HG03095 (cell line): Measurements from ENCODE around the gene CTXND1.

ENCODE experiments used
- ATAC-seq: cut with Tn5 transposase; IDR thresholded peaks from one replicate; pipeline ENCODE4 v1.9.1; 2021; ENCODE audit warnings: moderate library complexity; ENCODE audit not compliant: unreplicated experiment

CTXND1 gene

DNA sequence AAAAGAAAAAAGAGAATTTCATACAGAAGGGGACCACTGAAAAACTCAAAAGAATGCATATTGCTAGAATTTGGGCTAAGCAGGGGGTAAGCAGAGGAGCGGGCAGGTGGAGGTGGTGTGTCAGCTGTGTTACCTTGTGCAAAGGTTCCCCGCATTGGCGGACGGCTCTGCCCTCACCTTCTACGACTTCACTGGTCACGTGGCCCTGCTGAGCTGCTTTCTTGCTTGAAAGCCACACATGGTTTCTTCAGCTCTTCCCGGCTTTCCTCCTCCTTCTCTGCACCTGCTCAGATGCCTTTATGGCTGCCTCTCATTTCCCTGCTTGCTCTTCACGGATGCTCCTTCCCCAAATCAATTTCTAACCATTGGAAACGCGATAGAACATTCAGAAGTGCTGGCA is 68.7 kb downstream of the CTXND1 start:
- no peak for ATAC-seq

DNA sequence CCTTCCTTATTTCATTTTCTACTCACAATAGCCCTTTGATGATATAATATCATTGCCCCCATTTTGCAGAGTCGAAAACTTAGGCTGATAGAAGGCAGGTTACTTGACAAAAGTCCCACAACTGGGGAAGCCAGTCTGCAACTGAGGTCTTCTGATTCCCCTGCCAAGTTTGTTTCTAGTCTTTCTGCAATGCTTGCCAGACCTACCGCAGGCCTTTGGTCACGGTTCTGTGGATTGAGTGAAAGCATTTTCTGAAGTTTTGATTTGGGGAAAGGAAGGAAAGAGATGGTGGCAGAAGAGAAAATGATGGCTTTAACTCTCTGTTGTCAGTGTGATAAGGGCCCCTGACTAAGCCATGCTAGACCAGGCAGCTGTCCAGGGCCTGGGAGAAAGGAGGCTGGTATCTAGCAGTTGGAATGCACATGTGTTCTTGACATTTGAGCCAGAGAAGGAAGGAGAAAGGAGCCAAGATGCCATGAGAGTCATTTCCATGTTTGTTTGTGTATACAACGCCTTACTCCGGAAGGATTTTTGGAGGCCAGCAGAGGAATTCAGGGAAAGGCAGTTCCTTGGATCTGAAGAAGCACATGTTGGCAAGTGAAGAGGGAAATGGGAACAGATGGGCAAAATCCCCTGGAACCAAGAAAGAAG is 69.3 kb downstream of the CTXND1 start:
- ATAC-seq: no peak

DNA sequence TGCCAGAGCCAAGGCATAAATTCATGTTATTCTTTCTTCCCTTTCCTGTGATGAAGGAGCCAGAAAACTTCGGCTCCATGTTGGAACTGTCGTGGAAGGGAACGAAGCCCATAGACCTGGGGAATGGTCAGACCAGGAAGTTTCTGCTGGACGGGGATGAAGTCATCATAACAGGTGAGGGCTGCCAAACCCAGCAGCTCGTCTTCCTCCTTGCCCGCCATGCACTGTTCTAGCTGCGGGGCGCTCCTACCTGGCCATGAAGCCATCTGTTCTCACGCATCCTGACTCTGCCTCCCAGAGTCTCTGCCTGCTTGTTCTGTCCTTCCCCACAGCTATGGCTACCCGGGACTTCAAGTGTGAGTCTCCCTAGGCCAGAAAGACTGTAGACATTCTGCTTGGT is 71.0 kb downstream of the CTXND1 start:
- no peak for ATAC-seq

DNA sequence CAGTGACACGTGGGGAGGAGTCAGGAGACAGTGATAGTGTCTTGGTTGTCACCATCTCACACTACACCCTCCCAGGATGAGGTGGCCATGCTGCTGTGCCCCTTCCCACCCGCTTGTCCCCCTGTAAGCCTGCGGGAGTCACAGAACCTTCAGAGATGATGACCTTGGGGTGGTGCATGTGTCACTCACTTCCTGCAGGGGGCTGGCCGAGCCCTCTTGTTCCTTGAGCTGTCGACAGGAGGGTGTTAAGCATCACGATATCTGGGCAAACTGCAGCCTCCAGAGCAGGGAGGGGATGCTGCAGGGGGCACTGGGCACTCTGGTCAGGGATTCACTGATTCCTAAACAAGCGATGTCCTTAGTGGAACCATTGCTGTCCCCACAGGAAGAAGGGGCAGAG is 71.5 kb downstream of the CTXND1 start:
- ATAC-seq: no peak

DNA sequence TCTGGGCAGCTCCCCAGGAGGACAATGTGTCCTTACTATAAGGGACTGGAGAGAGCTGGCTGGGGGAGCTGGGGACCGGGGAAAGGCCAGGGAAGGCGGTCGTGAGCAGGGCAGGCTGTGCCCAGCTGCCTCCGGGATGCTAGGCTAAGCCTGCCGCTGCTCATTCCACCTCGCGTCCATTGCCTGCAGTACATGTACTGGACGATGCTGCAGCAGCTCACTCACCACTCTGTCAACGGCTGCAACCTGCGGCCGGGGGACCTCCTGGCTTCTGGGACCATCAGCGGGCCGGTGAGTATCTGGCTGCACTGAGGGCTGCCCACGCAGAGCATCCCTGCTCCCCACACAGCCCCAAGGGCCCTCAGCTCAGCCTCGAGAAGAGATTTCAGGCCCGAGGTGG is 72.1 kb downstream of the CTXND1 start:
- ATAC-seq: no peak

DNA sequence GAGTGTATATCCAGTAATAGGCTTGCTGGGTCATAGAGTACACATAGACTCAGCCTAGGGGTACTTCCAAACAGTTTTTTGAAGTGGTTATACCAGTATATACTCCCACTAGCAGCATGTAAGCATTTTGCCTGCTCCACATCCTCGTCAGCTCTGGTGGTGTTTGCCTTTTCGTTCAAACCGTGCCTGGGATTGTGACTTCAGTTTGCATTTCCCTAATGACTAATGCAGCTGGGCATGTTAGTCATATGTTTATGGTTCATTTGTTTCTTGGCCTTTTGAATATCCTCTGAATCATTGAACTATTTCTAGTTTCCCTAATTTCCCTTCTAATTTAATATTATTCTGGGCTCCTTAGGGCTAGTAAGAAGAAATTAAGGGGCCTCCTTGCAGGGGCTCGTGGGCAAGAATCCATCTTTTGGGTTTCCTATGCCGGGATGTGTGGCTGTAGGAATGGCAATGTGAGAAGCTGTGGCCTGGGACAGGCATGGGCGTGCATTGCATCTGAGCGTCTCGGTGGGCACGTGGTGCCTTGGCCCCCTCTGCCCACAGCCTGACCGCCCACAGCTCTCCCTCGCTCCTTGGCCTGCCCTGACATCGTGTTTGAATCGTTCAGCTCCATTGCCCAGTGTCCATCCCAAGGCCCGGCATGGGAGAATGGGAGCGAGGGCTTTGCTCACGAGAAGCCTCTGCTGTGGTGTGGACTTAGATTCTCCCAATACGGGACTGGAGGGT is 72.8 kb downstream of the CTXND1 start:
- ATAC-seq: no peak

DNA sequence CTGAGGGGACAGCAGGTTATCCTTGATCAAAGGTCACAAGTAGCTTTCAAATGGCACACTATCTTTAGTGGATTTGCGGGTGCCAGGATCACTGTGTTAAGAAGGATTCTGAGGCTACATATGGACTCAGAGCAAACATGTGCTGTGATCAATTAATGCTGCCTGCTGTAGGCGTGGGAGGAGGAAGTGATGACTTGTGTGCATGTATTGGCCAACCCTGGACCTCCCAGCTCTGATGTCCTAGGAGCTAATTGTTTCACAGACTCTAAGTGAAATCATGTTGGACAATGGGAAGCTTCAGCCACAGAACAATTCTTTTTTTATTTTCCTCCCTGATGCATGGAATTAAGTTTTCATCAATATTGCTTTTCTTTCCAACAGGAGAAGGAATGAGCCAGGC is 74.9 kb downstream of the CTXND1 start:
- no peak for ATAC-seq

DNA sequence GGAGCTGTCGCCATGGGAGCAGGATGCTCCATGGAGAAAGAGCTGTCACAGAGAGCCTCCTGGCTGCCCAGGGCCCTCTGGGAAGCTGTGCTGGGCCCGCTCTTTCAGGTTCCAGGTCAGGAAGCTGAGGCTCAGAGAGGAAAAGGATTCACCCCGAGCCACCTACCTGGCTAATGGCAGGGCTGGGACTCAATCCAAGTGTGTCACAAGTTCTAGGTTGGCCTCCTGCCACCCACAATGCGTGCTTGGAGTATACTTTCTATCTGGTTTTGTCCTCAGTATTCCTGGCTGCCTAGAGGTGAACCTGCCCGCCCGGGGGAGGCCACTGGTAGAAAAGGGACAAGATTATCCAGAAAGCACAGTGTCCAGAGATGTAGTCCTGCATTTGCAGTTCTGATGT is 75.6 kb downstream of the CTXND1 start:
- ATAC-seq: no peak

DNA sequence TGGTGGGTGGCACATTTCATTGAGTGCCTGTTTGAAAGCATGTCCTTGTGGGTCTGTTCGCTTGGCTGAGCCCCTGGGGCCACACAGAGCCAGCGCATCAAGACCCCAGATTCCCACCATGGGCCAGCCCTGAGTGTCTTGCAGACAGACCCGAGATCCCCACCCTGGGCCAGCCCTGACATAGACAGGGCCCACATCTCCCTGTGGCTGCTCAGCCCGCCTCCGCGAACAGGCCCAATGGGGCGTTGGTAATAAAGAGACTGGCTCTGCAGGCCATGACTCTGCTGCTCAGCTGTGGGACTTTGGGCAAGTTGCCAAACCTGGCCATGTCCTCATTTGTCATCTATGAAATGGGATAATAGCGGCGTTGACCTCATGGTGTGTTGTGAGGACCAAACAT is 76.6 kb downstream of the CTXND1 start:
- no peak for ATAC-seq

DNA sequence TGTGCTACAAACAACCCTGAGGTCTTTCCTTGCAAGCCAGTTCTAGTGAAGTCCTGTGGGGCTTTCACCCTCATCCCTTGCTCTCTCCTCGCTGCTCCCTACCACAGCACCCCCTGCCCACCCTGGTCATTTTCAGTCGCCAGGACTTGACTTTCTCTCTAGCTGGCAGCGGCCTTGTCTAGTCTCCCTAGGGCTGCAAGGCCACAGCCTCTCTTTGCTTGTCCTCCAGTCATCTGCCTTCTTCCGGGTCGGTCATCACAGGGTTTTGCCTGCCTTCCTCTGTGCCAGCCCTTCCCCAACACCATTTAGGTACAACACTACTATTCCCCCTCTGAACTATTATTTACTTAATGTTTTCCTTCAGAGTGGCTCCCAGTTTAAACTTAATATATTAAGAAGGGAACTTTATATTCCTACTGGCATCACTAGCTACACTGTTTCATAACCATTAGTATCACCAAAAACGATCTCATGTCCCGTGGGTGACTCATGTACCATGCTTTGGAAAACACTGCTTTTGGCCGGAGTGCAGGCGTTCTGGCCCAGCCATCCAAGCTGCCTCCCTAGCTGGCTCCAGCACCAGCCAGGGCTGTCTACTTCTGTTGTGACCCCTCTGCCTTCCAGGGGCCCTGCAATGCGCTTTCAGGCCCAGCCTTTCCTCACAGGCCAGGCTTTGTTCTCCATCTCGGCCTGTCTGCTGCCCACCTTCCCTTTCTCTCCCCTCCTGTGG is 77.8 kb downstream of the CTXND1 start:
- ATAC-seq: no peak

DNA sequence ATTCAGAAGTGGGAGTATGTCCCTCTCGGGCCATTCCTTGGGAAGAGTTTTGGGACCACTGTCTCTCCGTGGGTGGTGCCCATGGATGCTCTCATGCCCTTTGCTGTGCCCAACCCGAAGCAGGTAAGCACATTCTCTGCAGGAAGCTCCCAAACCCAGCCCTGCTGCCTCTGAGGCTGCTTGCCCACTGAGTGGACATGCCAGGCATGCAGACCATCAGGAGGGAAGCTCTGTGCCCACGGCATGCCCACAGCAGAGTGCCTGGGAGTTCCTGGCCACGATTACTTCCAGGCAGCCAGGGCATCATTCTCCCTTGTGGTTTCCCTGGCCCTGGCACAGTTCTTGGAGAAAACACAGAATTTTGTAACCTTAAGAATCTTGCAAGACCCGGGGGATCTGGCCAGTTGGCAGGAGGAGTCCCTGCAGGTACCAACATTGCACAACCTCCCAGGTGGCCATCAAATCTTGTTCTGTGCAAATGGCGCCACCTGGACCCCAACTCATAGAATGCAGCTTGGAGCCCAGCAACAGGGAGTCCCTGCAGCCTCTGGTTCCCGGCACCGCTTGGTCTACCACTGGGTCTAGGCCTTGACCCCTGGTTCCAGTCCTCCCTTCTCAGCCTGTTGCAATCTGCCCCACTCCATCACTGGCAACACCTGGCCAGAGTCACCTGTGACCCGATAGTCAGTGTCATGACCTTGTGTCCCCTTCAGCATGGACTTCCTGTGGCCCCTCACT is 78.8 kb downstream of the CTXND1 start:
- no peak for ATAC-seq

DNA sequence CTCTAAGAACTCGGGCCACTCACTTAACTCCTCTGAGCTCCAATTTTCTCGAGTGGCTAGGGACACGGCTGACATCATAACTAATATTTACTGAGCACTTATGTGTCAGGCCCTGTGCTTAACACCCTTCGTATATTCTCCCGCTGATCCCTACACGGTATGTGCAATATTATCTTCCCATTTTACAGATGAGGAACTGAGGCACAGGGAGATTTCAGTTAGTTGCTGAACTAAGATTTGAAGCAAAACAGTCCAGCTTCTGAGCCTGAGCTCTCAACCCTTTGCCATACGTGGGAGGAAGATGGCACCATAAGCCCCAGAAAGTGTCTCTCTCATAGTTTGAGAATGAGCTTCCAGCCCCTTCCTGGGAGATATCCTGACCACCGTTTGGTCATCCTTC is 79.6 kb downstream of the CTXND1 start:
- ATAC-seq: no peak

DNA sequence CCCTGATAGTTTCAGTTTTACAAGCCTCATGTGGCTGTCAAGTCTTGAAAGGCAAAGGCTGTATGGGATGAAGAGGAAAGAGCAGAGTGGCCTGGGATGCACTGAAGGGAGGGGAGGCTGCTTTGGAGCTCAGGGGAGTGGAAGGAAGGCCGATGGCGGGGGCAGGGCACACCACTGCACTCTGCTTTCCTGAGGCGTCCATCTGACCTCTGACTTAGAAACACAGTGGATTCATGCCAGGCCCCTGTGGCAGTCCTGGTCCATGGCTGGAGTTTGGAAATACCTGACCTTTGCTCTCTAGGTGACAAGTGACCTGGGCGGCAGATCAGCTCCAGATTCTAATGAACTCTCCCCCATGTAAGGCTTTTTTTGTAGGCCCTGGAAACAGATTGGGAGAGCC is 80.2 kb downstream of the CTXND1 start:
- ATAC-seq: no peak

DNA sequence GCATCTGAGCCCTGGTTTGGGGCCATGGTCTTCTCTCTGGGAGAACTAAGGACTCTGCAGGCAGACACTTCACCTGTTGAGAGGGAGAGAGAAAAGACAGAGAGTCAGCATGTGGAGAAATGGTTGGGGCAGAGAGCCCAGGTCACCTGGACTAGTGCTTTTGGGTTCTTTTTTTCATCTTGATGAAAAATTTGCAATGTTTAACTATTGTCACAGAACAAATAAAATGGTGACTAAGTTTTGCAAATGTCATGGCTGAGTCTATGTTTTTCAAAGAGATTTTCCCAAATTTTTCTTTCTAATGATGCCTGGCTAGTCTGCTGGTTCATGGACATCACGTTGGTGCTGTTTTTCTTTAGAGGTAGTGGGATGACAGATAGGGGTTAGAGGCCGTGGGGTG is 81.4 kb downstream of the CTXND1 start:
- ATAC-seq: no peak

DNA sequence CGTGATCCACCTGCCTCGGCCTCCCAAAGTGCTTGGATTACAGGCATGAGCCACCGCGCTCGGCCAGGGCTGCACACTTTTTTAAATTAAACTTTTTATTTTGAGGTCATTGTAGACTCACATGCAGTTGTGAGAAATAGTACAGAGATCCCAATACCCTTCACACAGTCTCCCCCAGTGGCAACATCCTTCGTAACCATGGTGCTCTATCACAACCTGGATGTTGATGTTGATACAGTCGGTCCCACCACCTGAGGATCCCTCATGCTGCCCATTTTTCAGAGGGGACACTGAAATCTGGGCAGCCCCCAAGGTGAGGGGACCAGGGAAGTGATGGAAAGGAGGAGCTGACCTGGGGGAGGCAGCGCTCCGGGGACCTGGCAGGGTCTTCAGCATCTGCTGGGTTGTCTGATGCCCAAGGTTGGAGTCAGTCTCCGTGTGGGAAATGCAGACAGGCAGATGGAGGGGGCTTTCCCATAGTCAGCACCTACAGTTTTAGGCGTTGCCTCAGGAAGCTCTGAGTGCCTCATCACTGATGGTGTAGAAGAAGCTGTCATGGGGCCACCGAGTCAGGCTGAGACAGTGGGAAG is 82.2 kb downstream of the CTXND1 start:
- no peak for ATAC-seq

DNA sequence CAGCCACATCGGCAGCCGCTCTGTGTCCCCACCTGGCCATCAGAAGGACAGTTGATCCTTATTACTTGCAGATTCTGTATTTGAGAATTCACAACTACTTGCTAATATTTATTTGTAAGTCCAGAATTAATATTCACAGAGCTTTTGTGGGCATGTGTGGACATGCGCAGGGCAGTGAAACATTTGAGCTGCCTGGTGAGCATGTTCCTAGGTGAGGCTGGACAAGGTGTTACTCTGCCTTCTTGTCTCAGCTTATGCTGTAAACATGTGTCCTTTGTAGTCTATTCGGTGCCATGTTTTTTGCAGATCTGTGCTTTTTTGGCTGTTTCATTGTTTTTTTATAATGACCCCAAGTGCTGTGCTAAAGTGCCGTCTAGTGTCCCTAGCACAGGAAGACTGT is 83.6 kb downstream of the CTXND1 start:
- ATAC-seq: no peak

DNA sequence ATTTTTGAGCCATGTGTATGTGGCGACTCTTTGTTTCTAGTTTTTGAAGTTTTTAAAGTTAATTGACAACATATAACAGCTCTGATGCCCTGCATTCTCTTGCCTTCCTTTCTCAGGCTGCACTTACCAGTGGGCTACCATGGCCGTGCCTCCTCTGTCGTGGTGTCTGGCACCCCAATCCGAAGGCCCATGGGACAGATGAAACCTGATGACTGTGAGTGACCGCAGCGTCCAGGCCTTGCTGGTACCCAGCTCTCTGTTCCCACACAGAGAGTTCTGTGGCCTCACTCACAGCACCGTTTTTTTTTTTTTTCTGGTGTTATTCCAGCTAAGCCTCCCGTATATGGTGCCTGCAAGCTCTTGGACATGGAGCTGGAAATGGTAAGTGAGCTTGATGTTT is 84.1 kb downstream of the CTXND1 start:
- no peak for ATAC-seq

DNA sequence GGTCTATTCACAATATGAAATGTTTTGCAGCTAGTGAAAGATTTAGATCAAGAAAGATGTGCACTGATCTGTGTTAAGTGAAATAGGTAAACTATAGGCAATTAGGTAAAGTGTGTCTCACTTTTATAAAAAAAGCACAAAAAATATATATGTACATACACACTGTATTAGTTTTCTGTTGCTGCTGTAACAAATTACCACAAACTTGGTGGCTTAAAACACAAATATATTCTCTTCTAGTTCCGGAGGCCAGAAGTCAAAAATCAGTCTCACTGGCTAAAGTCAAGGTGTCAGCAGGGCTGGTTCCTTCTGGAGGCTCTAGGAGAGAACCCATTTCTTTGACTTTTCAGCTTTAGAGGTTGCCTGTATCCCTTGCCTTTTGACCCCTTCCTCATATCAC is 88.1 kb downstream of the CTXND1 start:
- no peak for ATAC-seq

DNA sequence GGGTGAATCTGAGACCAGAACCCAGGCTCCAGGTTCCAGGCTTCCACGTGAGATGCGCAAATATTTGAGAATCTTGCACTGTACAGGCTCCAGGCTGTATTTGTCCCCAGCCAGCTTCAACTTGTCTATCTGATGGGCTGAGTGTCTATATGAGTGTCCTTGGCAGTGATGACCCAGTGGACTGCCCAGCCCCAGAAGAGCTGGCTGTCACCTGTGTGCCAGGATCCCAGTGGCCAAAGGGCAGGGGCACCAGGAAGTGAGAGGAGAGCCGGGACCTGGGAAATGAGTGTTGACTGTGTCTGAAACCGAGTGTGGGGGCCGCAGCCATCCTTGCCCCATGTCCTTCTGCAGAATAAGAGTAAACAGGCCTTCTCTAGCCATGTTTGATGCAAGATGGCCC is 88.8 kb downstream of the CTXND1 start:
- no peak for ATAC-seq

DNA sequence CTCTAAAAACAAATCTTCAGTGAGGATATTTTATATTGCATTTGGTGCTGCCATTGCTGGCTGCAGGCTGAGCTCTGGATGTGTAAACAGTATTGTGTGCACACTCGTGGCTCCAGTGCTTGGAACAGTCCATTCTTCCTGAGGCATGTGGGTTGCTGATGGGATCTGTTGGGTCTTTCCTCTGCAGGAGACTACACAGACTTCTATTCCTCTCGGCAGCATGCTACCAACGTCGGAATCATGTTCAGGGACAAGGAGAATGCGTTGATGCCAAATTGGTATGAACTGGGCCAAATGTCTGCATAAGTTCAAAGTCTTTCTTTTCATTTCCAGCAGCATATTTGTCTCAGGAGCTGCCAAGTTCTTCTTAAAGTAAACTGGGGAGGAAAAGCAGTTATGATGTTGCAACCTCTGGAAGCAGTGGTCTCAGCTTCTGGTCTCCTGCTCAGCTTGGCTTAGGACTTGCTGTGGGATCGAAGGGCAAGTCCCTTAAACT is 89.9 kb downstream of the CTXND1 start:
- ATAC-seq: no peak

DNA sequence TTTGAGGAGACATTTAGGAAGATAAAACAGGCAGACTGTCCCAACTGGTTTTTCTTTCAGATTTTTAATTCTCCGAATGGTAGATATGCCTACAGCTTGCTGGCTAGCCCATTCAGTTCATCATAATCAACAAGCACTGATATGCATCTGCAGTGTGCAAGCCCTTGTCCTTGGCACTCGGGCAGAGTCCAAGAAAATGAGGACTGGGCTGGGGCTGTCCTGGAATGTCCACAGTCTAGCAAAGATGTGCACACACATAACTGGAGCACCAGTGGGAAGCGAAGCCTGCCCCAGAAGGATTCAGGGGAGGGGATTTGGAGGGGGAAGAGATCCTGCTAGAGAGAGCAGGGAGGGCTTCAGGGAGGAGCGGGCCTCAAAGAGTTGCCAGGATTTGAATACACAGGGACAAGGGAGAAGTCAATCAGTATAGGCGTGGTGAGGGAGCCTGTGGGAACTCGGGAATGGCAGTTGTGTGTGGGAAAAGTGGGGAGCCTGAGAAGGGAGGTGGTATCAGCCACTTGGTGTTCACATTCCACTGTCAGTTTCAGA is 90.5 kb downstream of the CTXND1 start:
- no peak for ATAC-seq
